ENCODE results near the gene PSTPIP2. TPM values are rescaled to one million over a fixed set of nuclear protein-coding genes. Genes with fewer than 3 reads are reported as not detected.

PSTPIP2 gene
- total and polyA plus RNA-seq, 2 of the 13 experiments (the other 11 are each of a cell fraction or from before 2014, with no cell fraction given) = 0.25 to 0.27 TPM

DNA sequence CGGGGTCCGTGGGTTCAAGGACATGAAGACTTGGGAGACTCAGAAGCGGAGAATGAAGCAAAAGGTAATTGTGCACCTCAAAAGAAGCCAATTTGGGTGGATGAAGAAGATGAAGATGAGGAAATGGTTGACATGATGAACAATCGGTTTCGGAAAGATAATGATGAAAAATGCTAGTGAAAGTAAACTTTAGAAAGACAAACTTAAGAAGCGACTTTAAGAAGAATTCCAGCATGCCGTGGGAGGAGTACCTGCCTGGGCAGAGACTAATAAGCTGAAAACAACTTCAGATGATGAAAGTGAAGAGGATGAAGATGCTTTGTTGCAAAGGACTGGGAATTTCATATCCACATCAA lies 43.5 kb downstream of the PSTPIP2 start (continued):
- TF ChIP-seq, protein P1, sequence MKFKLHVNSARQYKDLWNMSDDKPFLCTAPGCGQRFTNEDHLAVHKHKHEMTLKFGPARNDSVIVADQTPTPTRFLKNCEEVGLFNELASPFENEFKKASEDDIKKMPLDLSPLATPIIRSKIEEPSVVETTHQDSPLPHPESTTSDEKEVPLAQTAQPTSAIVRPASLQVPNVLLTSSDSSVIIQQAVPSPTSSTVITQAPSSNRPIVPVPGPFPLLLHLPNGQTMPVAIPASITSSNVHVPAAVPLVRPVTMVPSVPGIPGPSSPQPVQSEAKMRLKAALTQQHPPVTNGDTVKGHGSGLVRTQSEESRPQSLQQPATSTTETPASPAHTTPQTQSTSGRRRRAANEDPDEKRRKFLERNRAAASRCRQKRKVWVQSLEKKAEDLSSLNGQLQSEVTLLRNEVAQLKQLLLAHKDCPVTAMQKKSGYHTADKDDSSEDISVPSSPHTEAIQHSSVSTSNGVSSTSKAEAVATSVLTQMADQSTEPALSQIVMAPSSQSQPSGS (CRISPR knock-in tag; IDR thresholded peaks at IDR 0.05) = no peak
- TF ChIP-seq ZNF432 (CRISPR knock-in tag; IDR thresholded peaks at IDR 0.05; ENCODE audit: borderline replicate concordance) (no peak), ZNF24 (IDR thresholded peaks at IDR 0.05) (no peak), TBX2 (CRISPR knock-in tag; IDR thresholded peaks at IDR 0.05; ENCODE audit: borderline replicate concordance) (no peak), ZNF234 (CRISPR knock-in tag; conservative IDR thresholded peaks at IDR 0.05) (no peak), FOXP1 (IDR thresholded peaks at IDR 0.05) (no peak), FOXP1 (CRISPR knock-in tag; IDR thresholded peaks at IDR 0.05) (no peak), GTF3A (CRISPR knock-in tag; conservative IDR thresholded peaks at IDR 0.05) (no peak), EHMT2 (IDR thresholded peaks at IDR 0.05; ENCODE audit: borderline replicate concordance, low read depth, low read length) (no peak)
- TF ChIP-seq, protein P2, sequence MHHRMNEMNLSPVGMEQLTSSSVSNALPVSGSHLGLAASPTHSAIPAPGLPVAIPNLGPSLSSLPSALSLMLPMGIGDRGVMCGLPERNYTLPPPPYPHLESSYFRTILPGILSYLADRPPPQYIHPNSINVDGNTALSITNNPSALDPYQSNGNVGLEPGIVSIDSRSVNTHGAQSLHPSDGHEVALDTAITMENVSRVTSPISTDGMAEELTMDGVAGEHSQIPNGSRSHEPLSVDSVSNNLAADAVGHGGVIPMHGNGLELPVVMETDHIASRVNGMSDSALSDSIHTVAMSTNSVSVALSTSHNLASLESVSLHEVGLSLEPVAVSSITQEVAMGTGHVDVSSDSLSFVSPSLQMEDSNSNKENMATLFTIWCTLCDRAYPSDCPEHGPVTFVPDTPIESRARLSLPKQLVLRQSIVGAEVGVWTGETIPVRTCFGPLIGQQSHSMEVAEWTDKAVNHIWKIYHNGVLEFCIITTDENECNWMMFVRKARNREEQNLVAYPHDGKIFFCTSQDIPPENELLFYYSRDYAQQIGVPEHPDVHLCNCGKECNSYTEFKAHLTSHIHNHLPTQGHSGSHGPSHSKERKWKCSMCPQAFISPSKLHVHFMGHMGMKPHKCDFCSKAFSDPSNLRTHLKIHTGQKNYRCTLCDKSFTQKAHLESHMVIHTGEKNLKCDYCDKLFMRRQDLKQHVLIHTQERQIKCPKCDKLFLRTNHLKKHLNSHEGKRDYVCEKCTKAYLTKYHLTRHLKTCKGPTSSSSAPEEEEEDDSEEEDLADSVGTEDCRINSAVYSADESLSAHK (CRISPR knock-in tag; IDR thresholded peaks at IDR 0.05; ENCODE audit: borderline replicate concordance) = no peak
- TF ChIP-seq, protein P3, sequence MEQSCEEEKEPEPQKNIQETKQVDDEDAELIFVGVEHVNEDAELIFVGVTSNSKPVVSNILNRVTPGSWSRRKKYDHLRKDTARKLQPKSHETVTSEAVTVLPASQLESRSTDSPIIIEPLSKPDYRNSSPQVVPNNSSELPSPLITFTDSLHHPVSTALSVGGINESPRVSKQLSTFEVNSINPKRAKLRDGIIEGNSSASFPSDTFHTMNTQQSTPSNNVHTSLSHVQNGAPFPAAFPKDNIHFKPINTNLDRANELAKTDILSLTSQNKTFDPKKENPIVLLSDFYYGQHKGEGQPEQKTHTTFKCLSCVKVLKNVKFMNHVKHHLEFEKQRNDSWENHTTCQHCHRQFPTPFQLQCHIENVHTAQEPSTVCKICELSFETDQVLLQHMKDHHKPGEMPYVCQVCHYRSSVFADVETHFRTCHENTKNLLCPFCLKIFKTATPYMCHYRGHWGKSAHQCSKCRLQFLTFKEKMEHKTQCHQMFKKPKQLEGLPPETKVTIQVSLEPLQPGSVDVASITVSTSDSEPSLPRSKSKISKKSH (CRISPR knock-in tag; IDR thresholded peaks at IDR 0.05; ENCODE audit: borderline replicate concordance) = no peak

All from HepG2 (cell line).